Smooth muscle cell (in vitro differentiated cells): Measurements from ENCODE around the gene PRKCA. TPM values are rescaled to one million over a fixed set of nuclear protein-coding genes. Genes with fewer than 3 reads are reported as not detected.

Source experiments
- DNase-seq: peaks from one replicate; lab custom pipeline; 2025; ENCODE audit not compliant: unreplicated experiment; lab: John Stamatoyannopoulos, UW
- H2AFZ ChIP-seq: fragments of 200-600 bp; sonication (generic); 2 replicates; pipeline ENCODE4 v1.6.0; 2016; ENCODE audit warnings: antibody characterized with exemption, low read depth, mild to moderate bottlenecking
- H3F3A ChIP-seq: fragments of 200-600 bp; sonication (generic); 2 replicates; pipeline ENCODE4 v1.6.0; 2017; ENCODE audit warnings: antibody characterized with exemption, low read depth
- H3K27ac ChIP-seq: fragments of 200-600 bp; sonication (generic); 2 replicates; pipeline ENCODE4 v1.5.1; 2016; ENCODE audit warnings: low read depth, mild to moderate bottlenecking
- H3K27me3 ChIP-seq: fragments of 200-600 bp; sonication (generic); 2 replicates; pipeline ENCODE4 v1.6.1; 2016; ENCODE audit warnings: low read depth, mild to moderate bottlenecking
- H3K36me3 ChIP-seq: fragments of 200-600 bp; sonication (generic); 2 replicates; pipeline ENCODE4 v1.5.1; 2016; ENCODE audit warnings: low read depth
- H3K4me1 ChIP-seq: fragments of 200-600 bp; sonication (generic); 2 replicates; pipeline ENCODE4 v1.5.1; 2016; ENCODE audit warnings: low read depth
- H3K4me2 ChIP-seq: fragments of 200-600 bp; sonication (generic); 2 replicates; pipeline ENCODE4 v1.6.0; 2016; ENCODE audit warnings: mild to moderate bottlenecking
- H3K4me3 ChIP-seq: fragments of 200-600 bp; sonication (generic); 2 replicates; pipeline ENCODE4 v1.5.1; 2016; ENCODE audit warnings: mild to moderate bottlenecking
- H3K79me2 ChIP-seq: fragments of 200-600 bp; sonication (generic); 2 replicates; pipeline ENCODE4 v1.6.0; 2016; ENCODE audit warnings: low read depth, mild to moderate bottlenecking
- H3K9ac ChIP-seq: fragments of 200-600 bp; sonication (generic); 2 replicates; pipeline ENCODE4 v1.6.0; 2016; ENCODE audit warnings: low read depth
- H3K9me3 ChIP-seq: fragments of 200-600 bp; sonication (generic); replicated peaks from 2 replicates; pipeline ENCODE4 v1.5.1; 2016; ENCODE audit warnings: low read depth
- H4K20me1 ChIP-seq: fragments of 200-600 bp; sonication (generic); 2 replicates; pipeline ENCODE4 v1.6.0; 2016; ENCODE audit warnings: low read depth
- WGBS: methylation state at CpG from one replicate; pipeline ENCODE4 v1.1.7; 2016; ENCODE audit warnings: low lambda C conversion rate; 5-methylcytosine and 5-hydroxymethylcytosine counted together
- polyA plus RNA-seq: library from polyadenylated mRNA; unstranded; fragments of >200 nt; fragmentation: Nextera tagmentation; extraction: Ambion mirVana; gene quantifications from 2 replicates; pipeline ENCODE4 v1.2.1, GENCODE V29; 2016
- total RNA-seq: library from RNA; depleted of rRNA; stranded (reverse); fragments of >200 nt; gene quantifications from 2 replicates; pipeline ENCODE4 v1.2.3, GENCODE V29; 2014
- TF ChIP-seq, protein P1 (sequence below): fragments of 200-600 bp; sonication (generic); IDR thresholded peaks from 2 replicates; pipeline ENCODE4 v1.5.1; 2017; ENCODE audit warnings: borderline replicate concordance, mild to moderate bottlenecking, antibody characterized with exemption; ENCODE audit not compliant: insufficient read depth, poor library complexity, severe bottlenecking

Gene PRKCA
- total and polyA plus RNA-seq, 2 experiments from 2014 or later: 0.78 to 7.1 TPM

DNA sequence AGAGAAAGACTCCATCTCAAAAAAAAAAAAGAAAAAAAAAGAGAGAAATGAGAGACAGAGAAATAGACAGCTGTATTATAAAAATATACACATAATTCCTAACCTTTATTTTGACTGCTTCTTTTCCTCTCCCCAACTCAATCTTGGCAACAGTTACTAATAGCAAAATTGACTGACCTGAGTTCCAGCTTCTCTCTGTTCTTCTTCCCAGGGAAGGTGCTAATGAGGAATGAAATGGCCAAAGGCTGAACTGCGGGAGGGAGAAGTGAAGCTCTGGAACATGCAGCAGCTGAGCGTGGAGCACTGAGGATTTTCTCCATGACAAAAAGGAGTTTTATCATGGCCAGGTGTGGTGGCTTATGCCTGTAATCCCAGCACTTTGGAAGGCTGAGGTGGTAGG, 25.2 kb upstream of the PRKCA start:
- no peaks in the 10 kb centered on the region for H3K79me2 ChIP-seq
- peaks cover 6% of the 10 kb centered on the region for H3F3A ChIP-seq
- H4K20me1 ChIP-seq: no peaks in the 10 kb centered on the region
- TF ChIP-seq, protein P1, sequence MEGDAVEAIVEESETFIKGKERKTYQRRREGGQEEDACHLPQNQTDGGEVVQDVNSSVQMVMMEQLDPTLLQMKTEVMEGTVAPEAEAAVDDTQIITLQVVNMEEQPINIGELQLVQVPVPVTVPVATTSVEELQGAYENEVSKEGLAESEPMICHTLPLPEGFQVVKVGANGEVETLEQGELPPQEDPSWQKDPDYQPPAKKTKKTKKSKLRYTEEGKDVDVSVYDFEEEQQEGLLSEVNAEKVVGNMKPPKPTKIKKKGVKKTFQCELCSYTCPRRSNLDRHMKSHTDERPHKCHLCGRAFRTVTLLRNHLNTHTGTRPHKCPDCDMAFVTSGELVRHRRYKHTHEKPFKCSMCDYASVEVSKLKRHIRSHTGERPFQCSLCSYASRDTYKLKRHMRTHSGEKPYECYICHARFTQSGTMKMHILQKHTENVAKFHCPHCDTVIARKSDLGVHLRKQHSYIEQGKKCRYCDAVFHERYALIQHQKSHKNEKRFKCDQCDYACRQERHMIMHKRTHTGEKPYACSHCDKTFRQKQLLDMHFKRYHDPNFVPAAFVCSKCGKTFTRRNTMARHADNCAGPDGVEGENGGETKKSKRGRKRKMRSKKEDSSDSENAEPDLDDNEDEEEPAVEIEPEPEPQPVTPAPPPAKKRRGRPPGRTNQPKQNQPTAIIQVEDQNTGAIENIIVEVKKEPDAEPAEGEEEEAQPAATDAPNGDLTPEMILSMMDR: no peak
- DNase-seq: no peak
- H3K36me3 ChIP-seq: no peaks in the 10 kb centered on the region
- no peak overlapping the region for H3K9ac ChIP-seq
- H3K4me1 ChIP-seq: peaks cover 8% of the 10 kb centered on the region
- no peaks in the 10 kb centered on the region for H3K9me3 ChIP-seq
- 95% methylated on average over 2 of the region's 2 CpGs for WGBS
- no peak overlapping the region for H2AFZ ChIP-seq
- no peak overlapping the region for H3K4me3 ChIP-seq
- H3K4me2 ChIP-seq: no peak overlapping the region
- no peaks in the 10 kb centered on the region for H3K27me3 ChIP-seq
- peak overlapping the region; percentile 87 for H3K27ac ChIP-seq

DNA sequence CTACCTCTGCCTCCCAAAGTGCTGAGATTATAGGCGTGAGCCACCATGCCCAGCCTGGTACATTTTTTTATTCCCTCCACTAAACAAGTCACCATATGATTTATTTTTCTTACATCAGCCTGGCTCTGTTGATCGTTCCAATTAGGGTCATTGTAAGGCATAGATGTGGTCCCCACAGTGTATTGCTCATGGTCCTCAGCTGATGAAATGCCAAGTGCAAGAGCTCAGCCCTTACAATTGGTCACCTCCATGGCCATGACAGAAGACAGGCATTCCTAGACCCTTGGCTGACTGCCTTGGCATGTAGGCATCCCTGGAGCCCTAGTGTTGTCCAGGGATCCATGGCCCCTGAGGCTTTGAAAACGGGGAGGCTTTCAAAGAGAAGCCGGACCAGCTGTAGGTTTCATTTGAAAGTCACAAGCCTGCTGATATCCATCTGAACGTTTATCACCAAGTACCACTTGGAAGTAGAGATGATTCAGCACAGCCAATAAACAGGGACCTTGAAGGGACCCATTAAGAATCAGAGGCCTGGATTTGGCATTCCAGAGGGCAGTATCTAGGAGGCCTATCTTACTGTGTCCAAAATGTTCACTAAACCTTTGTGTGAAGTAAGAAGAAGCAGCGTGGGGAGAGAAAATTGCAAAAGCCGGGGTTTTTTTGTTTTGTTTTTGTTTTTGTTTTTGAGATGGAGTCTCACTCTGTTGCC, 20.6 kb upstream of the PRKCA start:
- Histone ChIP-seq H3K79me2 (no peaks in the 10 kb centered on the region), H3K36me3 (no peaks in the 10 kb centered on the region), H2AFZ (no peak overlapping the region), H3K9me3 (no peaks in the 10 kb centered on the region), H3K4me2 (no peak overlapping the region), H3F3A (no peaks in the 10 kb centered on the region), H3K4me3 (no peak overlapping the region), H3K4me1 (no peaks in the 10 kb centered on the region), H3K9ac (no peak overlapping the region), H3K27me3 (no peaks in the 10 kb centered on the region), H3K27ac (no peak overlapping the region), H4K20me1 (no peaks in the 10 kb centered on the region)
- TF ChIP-seq, protein P1: no peak
- WGBS: 73% methylated on average over 7 of the region's 7 CpGs
- DNase-seq: no peak

DNA sequence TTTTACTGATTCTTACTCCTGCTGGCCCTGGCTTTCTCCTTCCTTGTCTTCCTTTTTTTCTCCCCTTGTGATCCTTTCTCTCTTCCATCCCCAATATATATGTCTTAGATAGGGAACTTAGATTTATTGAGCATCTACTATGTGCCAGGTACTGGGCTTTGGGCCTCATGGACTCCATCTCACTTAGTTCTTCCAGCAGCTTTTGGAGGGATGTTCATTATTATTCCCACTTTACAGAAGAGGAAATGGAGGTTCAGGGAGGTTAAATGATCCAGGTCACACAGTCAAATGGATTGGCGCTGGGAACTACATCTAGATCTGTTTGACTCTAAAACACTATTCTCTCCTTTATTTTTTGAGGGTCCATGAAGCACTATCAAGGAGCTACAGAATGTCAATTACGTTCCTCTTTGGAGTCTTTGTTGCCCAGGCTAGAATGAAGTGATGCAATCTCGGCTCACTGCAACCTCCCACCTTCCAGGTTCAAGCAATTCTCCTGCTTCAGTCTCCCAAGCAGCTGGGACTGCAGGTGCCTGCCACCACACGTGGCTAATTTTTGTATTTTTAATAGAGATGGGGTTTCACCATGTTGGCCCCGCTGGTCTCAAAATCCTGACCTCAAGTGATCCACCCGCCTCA, 19.0 kb upstream of the PRKCA start:
- WGBS: 87% methylated on average over 6 of the region's 6 CpGs
- DNase-seq: no peak
- H2AFZ ChIP-seq: no peak overlapping the region
- H3K4me1 ChIP-seq: no peaks in the 10 kb centered on the region
- no peaks in the 10 kb centered on the region for H3K79me2 ChIP-seq
- H3K4me2 ChIP-seq: no peak overlapping the region
- H3K9me3 ChIP-seq: no peaks in the 10 kb centered on the region
- no peak overlapping the region for H3K9ac ChIP-seq
- no peak overlapping the region for H3K27ac ChIP-seq
- no peaks in the 10 kb centered on the region for H3K27me3 ChIP-seq
- no peak overlapping the region for H3K4me3 ChIP-seq
- TF ChIP-seq, protein P1: no peak
- H3K36me3 ChIP-seq: no peaks in the 10 kb centered on the region
- no peaks in the 10 kb centered on the region for H4K20me1 ChIP-seq
- no peaks in the 10 kb centered on the region for H3F3A ChIP-seq
